Activated T-cell treated with anti-CD3 and anti-CD28 coated beads, Interleukin-2, amount 50 U/mL, for 4 hours (primary cell): ENCODE data around the gene ADO. TPM values are rescaled to one million over a fixed set of nuclear protein-coding genes. Genes with fewer than 3 reads are reported as not detected.
"Not testable (repeated sequence)": the region's sequence is repeated elsewhere in the genome, so short reads cannot be mapped to it uniquely, and the experiment has no call there.

ENCODE experiments used
- ATAC-seq, 2 donors: fragments of 200-7000 bp; cut with Tn5 transposase; one replicate each; pipeline ENCODE4 v1.10.0; 2021
- DNase-seq: peaks from one replicate; pipeline ENCODE4 v3.0.0-alpha.2; 2020
- H3K27me3 Mint-ChIP-seq: one replicate; pipeline ENCODE4 v1.8.0; 2021; ENCODE audit warnings: low read depth, mixed read lengths
- H3K36me3 Mint-ChIP-seq: one replicate; pipeline ENCODE4 v1.8.0; 2022; ENCODE audit warnings: mixed read lengths; ENCODE audit not compliant: insufficient read depth
- H3K4me1 Mint-ChIP-seq: one replicate; pipeline ENCODE4 v1.8.0; 2021; ENCODE audit warnings: low read depth, mixed read lengths
- H3K4me3 Mint-ChIP-seq: one replicate; pipeline ENCODE4 v1.8.0; 2021; ENCODE audit warnings: mild to moderate bottlenecking, moderate library complexity, mixed read lengths
- H3K9me3 Mint-ChIP-seq: one replicate; pipeline ENCODE4 v1.8.0; 2021; ENCODE audit warnings: mixed read lengths
- total RNA-seq, 3 donors: library from RNA; stranded (reverse); gene quantifications; one replicate each; pipeline ENCODE4 v1.2.1, GENCODE V29; 2021

Gene ADO
- total RNA-seq, 3 donors from 2014 or later, result 42.7 to 44.7 (median 44.4) TPM

DNA sequence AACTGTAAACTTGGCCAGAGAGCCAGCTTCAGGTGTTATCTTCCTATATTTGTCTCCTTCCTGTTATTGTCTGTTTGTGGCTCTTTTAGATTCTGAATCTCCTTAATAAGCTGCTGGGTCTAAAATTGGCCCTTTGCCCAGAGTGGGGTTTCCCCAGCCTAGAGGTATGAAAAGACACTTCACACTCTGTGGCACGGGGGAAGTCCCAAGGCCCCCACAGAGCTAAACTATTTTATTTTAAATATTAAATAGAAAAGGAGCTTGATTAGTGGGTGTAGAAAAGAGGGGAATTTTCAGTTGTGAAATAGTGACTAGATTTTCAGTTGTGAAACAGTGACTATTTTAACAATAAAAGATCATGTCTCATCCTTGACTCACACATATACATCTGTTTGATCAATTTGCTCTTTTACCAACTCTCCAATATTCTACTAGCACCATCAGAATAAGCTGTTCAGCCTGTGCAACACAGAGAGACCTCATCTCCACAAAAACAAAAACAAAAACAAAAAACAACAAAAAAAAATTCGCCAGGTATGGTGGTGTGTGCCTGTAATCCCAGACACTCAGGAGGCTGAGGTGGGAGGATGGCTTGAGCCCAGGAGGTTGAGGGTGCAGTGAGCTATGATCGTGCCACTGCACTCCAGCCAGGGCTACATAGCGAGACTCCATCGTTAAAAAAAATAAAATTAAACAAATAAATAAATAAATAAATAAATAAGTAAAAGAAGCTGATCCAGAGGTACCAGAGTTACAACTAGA, 24.9 kb upstream of the ADO start:
- Mint-ChIP-seq H3K36me3 (no peaks in the 10 kb centered on the region), H3K4me1 (peaks cover 32% of the 10 kb centered on the region), H3K9me3 (peaks cover 4% of the 10 kb centered on the region), H3K27me3 (no peaks in the 10 kb centered on the region), H3K4me3 (peak overlapping the region; percentile 47)
- peak; percentile 92 to 94 for ATAC-seq
- peak; percentile 86 for DNase-seq

DNA sequence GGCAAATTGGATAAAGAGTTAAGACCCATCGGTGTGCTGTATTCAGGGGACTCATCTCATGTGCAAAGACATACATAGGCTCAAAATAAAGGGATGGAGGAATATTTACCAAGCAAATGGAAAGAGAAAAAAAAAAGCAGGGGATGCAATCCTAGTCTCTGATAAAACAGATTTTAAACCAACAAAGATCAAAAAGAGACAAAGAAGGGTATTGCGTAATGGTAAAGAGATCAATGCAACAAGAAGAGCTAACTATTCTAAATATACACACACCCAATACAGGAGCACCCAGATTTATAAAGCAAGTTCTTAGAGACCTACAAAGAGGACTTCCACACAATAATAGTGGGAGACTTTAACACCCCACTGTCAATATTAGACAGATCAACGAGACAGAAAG, 20.0 kb upstream of the ADO start:
- H3K36me3 Mint-ChIP-seq, ATAC-seq, H3K4me3 Mint-ChIP-seq, DNase-seq, H3K27me3 Mint-ChIP-seq: not testable (repeated sequence)
- peaks cover 13% of the 10 kb centered on the region for H3K4me1 Mint-ChIP-seq
- H3K9me3 Mint-ChIP-seq, result peaks cover 11% of the 10 kb centered on the region

- peaks cover 11% of the 10 kb centered on the region for H3K9me3 Mint-ChIP-seq
- not testable (repeated sequence) for ATAC-seq, H3K36me3 Mint-ChIP-seq, H3K27me3 Mint-ChIP-seq, H3K4me3 Mint-ChIP-seq, H3K4me1 Mint-ChIP-seq, DNase-seq
Observed at GRCh38 chr10:62788285-62788684, 16.2 kb upstream of the ADO start.

- Mint-ChIP-seq H3K4me1 (no peaks in the 10 kb centered on the region), H3K36me3 (no peaks in the 10 kb centered on the region), H3K4me3 (no peak overlapping the region), H3K27me3 (no peaks in the 10 kb centered on the region), H3K9me3 (peaks cover 11% of the 10 kb centered on the region)
- DNase-seq (no peak), ATAC-seq (no peak)
Observed at GRCh38 chr10:62788861-62789467, 15.6 kb upstream of the ADO start.

- ATAC-seq, result no peak
- Mint-ChIP-seq H3K36me3 (no peaks in the 10 kb centered on the region), H3K4me3 (no peak overlapping the region), H3K9me3 (peaks cover 3% of the 10 kb centered on the region), H3K4me1 (no peaks in the 10 kb centered on the region), H3K27me3 (peaks cover 2% of the 10 kb centered on the region)
- DNase-seq, result no peak
Observed at GRCh38 chr10:62790019-62790555, 14.4 kb upstream of the ADO start.

DNA sequence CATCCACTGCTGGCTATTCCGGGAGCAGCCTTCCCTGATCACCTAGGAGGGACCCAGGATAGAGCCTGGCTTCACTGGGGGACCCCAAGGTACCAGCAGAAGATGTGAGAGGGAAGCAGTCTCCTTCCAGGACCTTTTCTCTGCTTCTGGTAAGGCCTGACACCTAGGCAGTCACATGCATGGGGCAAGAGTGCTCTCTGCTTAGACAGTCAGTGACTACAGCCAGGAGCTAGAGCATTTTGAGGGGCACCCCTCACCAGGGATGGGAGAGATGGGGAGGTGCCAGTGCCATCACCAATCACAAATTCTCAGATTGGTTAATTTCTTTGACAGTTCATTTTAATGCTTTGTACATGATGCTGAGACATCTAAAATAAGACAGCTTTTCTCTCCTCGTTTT, 13.9 kb upstream of the ADO start:
- H3K9me3 Mint-ChIP-seq, result no peaks in the 10 kb centered on the region
- DNase-seq, result no peak
- no peaks in the 10 kb centered on the region for H3K4me1 Mint-ChIP-seq
- H3K27me3 Mint-ChIP-seq, result peaks cover 3% of the 10 kb centered on the region
- H3K4me3 Mint-ChIP-seq, result no peak overlapping the region
- no peaks in the 10 kb centered on the region for H3K36me3 Mint-ChIP-seq
- ATAC-seq, result no peak

DNA sequence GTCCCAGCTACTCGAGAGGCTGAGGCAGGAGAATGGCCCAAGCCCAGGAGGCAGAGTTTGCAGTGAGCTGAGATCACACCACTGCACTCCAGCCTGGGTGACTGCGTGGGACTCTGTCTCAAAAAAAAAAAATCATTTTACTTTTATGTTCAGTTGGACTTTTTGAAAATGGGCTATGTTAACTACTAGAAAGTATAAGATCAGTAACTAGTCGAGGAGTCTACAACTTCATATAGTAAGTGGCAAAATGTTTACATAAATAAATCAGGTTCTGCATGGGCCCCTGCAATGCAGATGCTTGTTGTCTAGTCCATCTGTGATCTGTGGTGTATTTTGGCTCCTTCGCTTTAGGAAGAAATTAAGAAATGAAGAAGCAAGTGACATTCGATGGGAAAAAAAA, 12.3 kb upstream of the ADO start:
- Mint-ChIP-seq H3K36me3 (no peaks in the 10 kb centered on the region), H3K4me1 (no peaks in the 10 kb centered on the region), H3K4me3 (no peak overlapping the region), H3K9me3 (no peaks in the 10 kb centered on the region), H3K27me3 (peaks cover 7% of the 10 kb centered on the region)
- ATAC-seq (no peak), DNase-seq (no peak)

GRCh38 chr10:62794306-62794705, 10.2 kb upstream of the ADO start:
- ATAC-seq (no peak), DNase-seq (no peak)
- H3K4me1 Mint-ChIP-seq, result no peaks in the 10 kb centered on the region
- H3K36me3 Mint-ChIP-seq, result no peaks in the 10 kb centered on the region
- H3K4me3 Mint-ChIP-seq, result no peak overlapping the region
- H3K9me3 Mint-ChIP-seq, result no peaks in the 10 kb centered on the region
- H3K27me3 Mint-ChIP-seq, result peaks cover 11% of the 10 kb centered on the region

DNA sequence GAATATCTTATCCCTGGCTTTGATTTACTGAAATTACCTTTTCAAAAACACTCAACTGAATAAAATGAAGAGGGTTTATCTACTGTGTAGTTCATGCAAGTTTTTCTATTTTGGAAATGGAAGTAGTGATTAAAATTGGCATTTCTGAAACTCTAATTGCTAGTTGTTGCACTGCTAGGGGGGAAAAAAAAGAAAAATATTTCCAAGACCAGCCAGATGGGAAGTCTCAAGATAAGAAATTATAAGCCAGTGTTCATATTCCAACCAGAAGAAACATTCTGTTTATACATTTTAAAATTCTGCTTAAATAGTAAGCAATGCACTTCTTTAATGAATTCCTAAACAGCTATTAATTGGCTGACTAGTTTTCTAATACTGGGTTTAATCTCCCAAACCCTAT, 9.4 kb upstream of the ADO start:
- ATAC-seq (no peak), DNase-seq (no peak)
- H3K36me3 Mint-ChIP-seq, result no peaks in the 10 kb centered on the region
- H3K4me3 Mint-ChIP-seq, result no peak overlapping the region
- no peaks in the 10 kb centered on the region for H3K9me3 Mint-ChIP-seq
- H3K27me3 Mint-ChIP-seq, result peaks cover 11% of the 10 kb centered on the region
- H3K4me1 Mint-ChIP-seq, result no peaks in the 10 kb centered on the region

DNA sequence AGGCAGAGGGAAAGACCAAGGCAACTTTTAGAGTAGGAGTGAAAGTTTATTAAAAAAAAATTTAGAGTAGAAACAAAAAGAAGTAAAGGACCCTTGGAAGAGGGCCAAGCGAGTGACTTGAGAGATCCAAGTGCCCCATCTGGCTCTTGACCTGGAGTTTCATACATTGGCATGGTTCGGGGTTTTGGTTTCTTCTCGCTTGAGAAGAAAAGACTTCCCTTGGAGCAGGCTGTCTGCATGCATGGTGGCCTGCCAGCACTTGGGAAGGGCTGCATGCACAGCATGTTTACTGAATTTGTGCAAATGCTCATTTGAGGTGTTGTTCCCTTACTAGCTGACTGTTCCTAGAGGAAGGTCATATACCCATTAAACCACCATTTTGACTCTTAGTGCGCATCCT, 8.8 kb upstream of the ADO start:
- Mint-ChIP-seq H3K27me3 (peaks cover 15% of the 10 kb centered on the region), H3K4me3 (no peak overlapping the region), H3K36me3 (no peaks in the 10 kb centered on the region), H3K9me3 (no peaks in the 10 kb centered on the region), H3K4me1 (no peaks in the 10 kb centered on the region)
- DNase-seq (no peak), ATAC-seq (no peak)

GRCh38 chr10:62796896-62797295, 7.6 kb upstream of the ADO start:
- H3K27me3 Mint-ChIP-seq, result peaks cover 15% of the 10 kb centered on the region
- ATAC-seq, result no peak
- H3K4me1 Mint-ChIP-seq, result no peaks in the 10 kb centered on the region
- no peaks in the 10 kb centered on the region for H3K36me3 Mint-ChIP-seq
- no peak overlapping the region for H3K4me3 Mint-ChIP-seq
- no peaks in the 10 kb centered on the region for H3K9me3 Mint-ChIP-seq
- DNase-seq, result no peak

DNA sequence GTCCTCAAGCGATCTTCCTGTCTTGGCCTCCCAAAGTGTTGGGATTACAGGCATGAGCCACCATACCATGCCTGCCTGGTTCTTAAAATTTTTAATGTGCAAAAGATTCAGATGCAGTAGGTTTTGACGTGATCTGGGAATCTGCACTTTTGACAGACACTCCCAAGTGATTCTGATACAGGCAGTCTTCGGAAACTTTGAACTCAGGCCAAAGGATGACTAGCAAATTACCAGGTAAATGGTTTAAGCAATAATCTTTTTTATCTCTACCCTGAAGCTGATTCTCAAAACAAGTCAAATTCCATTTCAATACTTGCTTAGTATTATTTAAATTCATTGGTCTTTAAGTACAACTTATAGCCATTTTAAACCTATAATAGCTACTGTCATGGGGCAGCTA, 2.6 kb upstream of the ADO start:
- DNase-seq (no peak), ATAC-seq (no peak)
- Mint-ChIP-seq H3K27me3 (peaks cover 8% of the 10 kb centered on the region), H3K4me3 (no peak overlapping the region), H3K36me3 (peaks cover 8% of the 10 kb centered on the region), H3K9me3 (no peaks in the 10 kb centered on the region), H3K4me1 (peaks cover 15% of the 10 kb centered on the region)

DNA sequence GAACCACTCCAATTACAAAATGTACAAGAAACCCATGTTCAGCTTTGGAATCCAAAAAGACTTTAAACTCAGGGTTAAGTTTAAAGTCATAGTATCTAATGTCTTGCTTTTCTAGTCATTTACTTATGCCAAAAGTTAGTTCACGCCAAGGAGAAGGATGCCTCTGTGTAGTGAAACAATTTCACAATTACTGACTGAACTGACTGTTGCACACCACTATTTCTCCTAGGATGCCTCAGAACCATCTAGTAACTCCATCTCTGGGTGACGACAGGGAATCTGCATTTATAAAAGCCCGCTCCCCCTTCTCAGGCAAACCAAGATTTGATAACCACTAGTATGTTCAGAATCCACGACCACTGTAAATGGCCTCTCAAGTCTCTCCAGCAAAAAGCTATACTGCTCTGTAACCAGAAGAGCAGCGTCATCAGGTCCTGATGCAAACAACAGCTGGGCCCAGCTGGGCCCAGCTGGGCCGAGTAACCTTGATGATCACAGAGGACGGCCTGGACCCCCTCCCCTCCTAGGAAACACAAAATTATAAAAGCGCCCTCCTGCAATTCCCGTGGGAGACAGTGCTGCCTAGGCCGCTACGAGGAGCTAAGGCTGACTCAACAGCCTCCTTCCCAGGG, 680 bp upstream of the ADO start:
- DNase-seq, result no peak
- no peaks in the 10 kb centered on the region for H3K9me3 Mint-ChIP-seq
- H3K4me1 Mint-ChIP-seq, result peaks cover 35% of the 10 kb centered on the region
- peaks cover 7% of the 10 kb centered on the region for H3K27me3 Mint-ChIP-seq
- H3K36me3 Mint-ChIP-seq, result peaks cover 20% of the 10 kb centered on the region
- H3K4me3 Mint-ChIP-seq, result peak overlapping the region; percentile 90
- ATAC-seq, result no peak

GRCh38 chr10:62805231-62806099, 945 bp downstream of the ADO start:
- H3K36me3 Mint-ChIP-seq, result peaks cover 24% of the 10 kb centered on the region
- peak overlapping the region; percentile 90 for H3K4me3 Mint-ChIP-seq

More at GRCh38 chr10:62805231-62806099, 945 bp downstream of the ADO start:
- peaks cover 1% of the 10 kb centered on the region for H3K27me3 Mint-ChIP-seq
- peaks cover 47% of the 10 kb centered on the region for H3K4me1 Mint-ChIP-seq
- H3K9me3 Mint-ChIP-seq, result no peaks in the 10 kb centered on the region
- ATAC-seq (peak in 1 of 2 donors; percentile 2), DNase-seq (peak; percentile 14)
